Spleen (tissue), 11 donors: Measurements from ENCODE around the gene NAA35. TPM values are rescaled to one million over a fixed set of nuclear protein-coding genes. Genes with fewer than 3 reads are reported as not detected.

Source experiments
- DNase-seq: peaks from one replicate; pipeline ENCODE4 v3.0.0-alpha.2; 2020
- H3K27ac ChIP-seq, 8 donors: fragments of 200-600 bp; sonication (generic) in 7 of 8; 1 replicate in 4 of 8; 2 replicates in 4 of 8; pipeline versions ENCODE4 v1.5.0 to v1.8.0; 2016 to 2021; ENCODE audit warnings: inconsistent platforms in 4 of 8, mild to moderate bottlenecking in 4 of 8, moderate library complexity in 1 of 8
- H3K27me3 ChIP-seq, 7 donors: fragments of 200-600 bp; sonication (generic) in 6 of 7; replicated peaks in 1 of 7; 1 replicate in 4 of 7; 2 replicates in 3 of 7; pipeline versions ENCODE4 v1.5.0 to v1.8.0; 2016 to 2021; ENCODE audit warnings: inconsistent platforms in 3 of 7, mild to moderate bottlenecking in 1 of 7
- H3K36me3 ChIP-seq, 6 donors: fragments of 200-600 bp; sonication (generic) in 5 of 6; 1 replicate in 4 of 6; 2 replicates in 2 of 6; pipeline versions ENCODE4 v1.5.0 to v1.8.0; 2016 to 2021; ENCODE audit warnings: inconsistent platforms in 2 of 6
- H3K4me1 ChIP-seq, 6 donors: fragments of 200-600 bp; sonication (generic) in 5 of 6; 1 replicate in 3 of 6; 2 replicates in 3 of 6; pipeline versions ENCODE4 v1.5.0 to v1.8.0; 2016 to 2021; ENCODE audit warnings: inconsistent platforms in 3 of 6
- H3K4me3 ChIP-seq, 8 donors: fragments of 200-600 bp; sonication (generic) in 7 of 8; 1 replicate in 4 of 8; 2 replicates in 4 of 8; pipeline versions ENCODE4 v1.5.0 to v1.8.0; 2016 to 2021; ENCODE audit warnings: inconsistent platforms in 4 of 8, mild to moderate bottlenecking in 4 of 8, moderate library complexity in 2 of 8
- H3K9me3 ChIP-seq, 8 donors: fragments of 200-600 bp; sonication (generic) in 7 of 8; 1 replicate in 4 of 8; 2 replicates in 4 of 8; pipeline versions ENCODE4 v1.5.0 to v1.8.0; 2016 to 2021; ENCODE audit warnings: inconsistent platforms in 4 of 8
- POLR2A ChIP-seq, 3 donors: fragments of 450-650 bp; IDR thresholded peaks; one replicate each; pipeline ENCODE4 v1.5.1; 2017; ENCODE audit warnings: antibody characterized with exemption in 3 of 3, mild to moderate bottlenecking in 1 of 3
- POLR2AphosphoS5 ChIP-seq, 3 donors: sonication (generic); formaldehyde crosslinking; IDR thresholded peaks; one replicate each; pipeline ENCODE4 v1.5.1; 2017; ENCODE audit warnings: antibody characterized with exemption in 3 of 3
- WGBS, 5 donors: extraction: QIAGEN DNeasy Blood & Tissue Kit in 3 of 5; methylation state at CpG; one replicate each; pipeline versions ENCODE4 v1.1.5 to v1.1.7; 2013 to 2018; 5-methylcytosine and 5-hydroxymethylcytosine counted together
- intact Hi-C: fragments of 100-400 bp; cut with DNase I; formaldehyde crosslinking; loops from one replicate; pipeline ENCODE4 v1.15.0; 2023; ENCODE audit warnings: low total_unique reads
- polyA plus RNA-seq, 3 donors: library from polyadenylated mRNA; stranded (reverse); fragments of 200-250 nt; gene quantifications; one replicate each; pipeline ENCODE4 v1.2.1, GENCODE V29; 2013
- total RNA-seq, 7 donors: library from RNA; depleted of rRNA in 3 of 7; stranded (reverse); fragments of >200 nt in 3 of 7; fragmentation: NEBNext Ultra II Directional in 4 of 7; extraction: Animal tissue kit (Norgen Biotek cat#: 25700) in 4 of 7; gene quantifications; one replicate each; pipeline versions ENCODE4 v1.1.0 to v1.2.1, GENCODE V29; 2016 to 2021
- TF ChIP-seq, protein P1 (sequence below), 11 experiments: fragments of 200-600 bp in 7 of 11; fragments of 450-650 bp in 4 of 11; sonication (generic) in 4 of 11; IDR thresholded peaks in 8 of 11; conservative IDR thresholded peaks in 3 of 11; 1 replicate in 7 of 11; 2 replicates in 4 of 11; pipeline versions ENCODE4 v1.4.0 to v1.8.0; 2016 to 2021; ENCODE audit warnings: antibody characterized with exemption in 11 of 11, inconsistent platforms in 4 of 11, mild to moderate bottlenecking in 1 of 11
- donor health status: healthy with polysubstance abuse.
- donor health status: DM: no; HTN: no; CAD: no; lungs with moderate emphysema.
- donor health status: DM: no; HTN: no; CAD: no.
- donor health status: Bipolar disorder and iron deficiency.
- donor health status: healthy.
- donor health status: DM: no; HTN: no; CAD: no.
- donor health status: DM: yes; HTN: yes; CAD: no.

The NAA35 gene
- total and polyA plus RNA-seq, 10 donors: 4.2 to 23.7 (median 18.9) TPM

DNA sequence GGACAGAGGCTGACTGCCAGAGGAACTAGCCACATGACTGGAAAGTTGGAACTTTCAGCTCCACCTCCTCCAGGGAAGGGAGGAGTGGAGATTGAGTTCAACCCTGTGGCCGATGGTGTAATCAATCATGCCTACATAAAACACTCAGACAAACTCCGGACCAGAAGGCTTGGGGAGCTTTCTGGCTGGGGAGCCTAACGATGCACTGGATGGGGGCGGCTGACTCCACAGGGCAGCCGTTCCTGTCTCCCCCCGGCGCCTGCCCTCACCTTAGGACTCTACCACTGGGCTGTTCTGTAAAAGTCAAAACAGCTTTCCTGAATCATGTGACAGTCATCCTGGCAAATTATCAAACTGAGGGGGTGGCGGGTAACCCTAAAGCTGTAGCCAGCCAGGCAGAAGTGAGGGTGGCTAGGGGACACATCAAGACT is 100.4 kb downstream of the NAA35 start:
- no peak overlapping the region for H3K4me3 ChIP-seq
- no peaks in the 10 kb centered on the region for H3K9me3 ChIP-seq
- TF ChIP-seq, protein P1, sequence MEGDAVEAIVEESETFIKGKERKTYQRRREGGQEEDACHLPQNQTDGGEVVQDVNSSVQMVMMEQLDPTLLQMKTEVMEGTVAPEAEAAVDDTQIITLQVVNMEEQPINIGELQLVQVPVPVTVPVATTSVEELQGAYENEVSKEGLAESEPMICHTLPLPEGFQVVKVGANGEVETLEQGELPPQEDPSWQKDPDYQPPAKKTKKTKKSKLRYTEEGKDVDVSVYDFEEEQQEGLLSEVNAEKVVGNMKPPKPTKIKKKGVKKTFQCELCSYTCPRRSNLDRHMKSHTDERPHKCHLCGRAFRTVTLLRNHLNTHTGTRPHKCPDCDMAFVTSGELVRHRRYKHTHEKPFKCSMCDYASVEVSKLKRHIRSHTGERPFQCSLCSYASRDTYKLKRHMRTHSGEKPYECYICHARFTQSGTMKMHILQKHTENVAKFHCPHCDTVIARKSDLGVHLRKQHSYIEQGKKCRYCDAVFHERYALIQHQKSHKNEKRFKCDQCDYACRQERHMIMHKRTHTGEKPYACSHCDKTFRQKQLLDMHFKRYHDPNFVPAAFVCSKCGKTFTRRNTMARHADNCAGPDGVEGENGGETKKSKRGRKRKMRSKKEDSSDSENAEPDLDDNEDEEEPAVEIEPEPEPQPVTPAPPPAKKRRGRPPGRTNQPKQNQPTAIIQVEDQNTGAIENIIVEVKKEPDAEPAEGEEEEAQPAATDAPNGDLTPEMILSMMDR (IDR thresholded peaks at IDR 0.05 in 8 of 11, conservative IDR thresholded peaks at IDR 0.05 in 3 of 11): no peak
- TF ChIP-seq POLR2AphosphoS5 (IDR thresholded peaks at IDR 0.05) (no peak), POLR2A (IDR thresholded peaks at IDR 0.05) (no peak)
- no peaks in the 10 kb centered on the region for H3K27me3 ChIP-seq
- WGBS, 5 donors: 71 to 82% (median 76%) methylated on average over 8 of the region's 8 CpGs
- H3K27ac ChIP-seq: no peak overlapping the region
- intact Hi-C loops: no loop called here
- peaks cover 0 to 4% (median 0%) of the 10 kb centered on the region in 6 donors for H3K4me1 ChIP-seq
- H3K36me3 ChIP-seq: peaks cover 0 to 5% (median 0%) of the 10 kb centered on the region in 6 donors
- no peak for DNase-seq

DNA sequence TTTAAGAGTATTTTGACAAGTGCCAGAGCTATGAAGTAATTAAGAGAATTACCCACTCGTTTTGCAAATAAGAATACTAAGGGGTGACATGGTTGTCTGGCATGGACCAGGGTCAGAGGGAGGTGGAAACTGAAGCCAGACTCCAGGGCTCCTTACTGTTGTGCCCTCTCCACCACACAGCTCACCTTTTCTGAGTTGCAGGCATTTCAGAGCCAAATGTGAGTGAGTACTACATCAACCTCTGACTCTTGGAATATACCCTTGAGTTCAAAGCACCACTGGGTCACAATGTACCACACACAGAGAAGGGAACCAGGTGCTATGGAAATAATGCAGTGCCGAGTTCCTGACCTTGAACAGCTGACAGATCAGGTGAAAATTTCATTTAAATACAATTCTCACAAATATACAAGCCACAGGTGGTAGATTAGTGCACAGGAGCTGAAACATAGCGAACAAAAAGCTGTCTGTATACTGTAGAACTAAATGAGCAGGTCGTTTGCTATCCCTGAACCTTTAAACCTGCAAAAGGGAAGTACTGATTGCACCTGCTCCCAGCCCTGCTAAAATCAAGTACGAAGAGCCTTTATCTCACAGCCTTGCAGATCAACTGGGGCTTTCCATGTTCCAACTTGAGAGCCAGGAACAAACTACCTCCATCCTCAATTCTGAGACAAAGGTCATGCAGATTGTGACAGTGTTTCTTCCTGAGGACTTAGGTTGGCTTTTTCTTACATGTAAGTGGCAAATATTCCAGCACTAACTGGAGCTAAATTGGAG is 101.4 kb downstream of the NAA35 start:
- intact Hi-C loops: no loop called here
- H3K27ac ChIP-seq: no peak overlapping the region
- H3K27me3 ChIP-seq: no peaks in the 10 kb centered on the region
- no peak overlapping the region for H3K4me3 ChIP-seq
- DNase-seq: no peak
- H3K36me3 ChIP-seq: peaks cover 0 to 6% (median 0%) of the 10 kb centered on the region in 6 donors
- peaks cover 0 to 4% (median 0%) of the 10 kb centered on the region in 6 donors for H3K4me1 ChIP-seq
- 58 to 74% (median 69%) methylated on average over 5 of the region's 5 CpGs for WGBS, 5 donors
- H3K9me3 ChIP-seq: no peaks in the 10 kb centered on the region
- TF ChIP-seq, protein P1 (IDR thresholded peaks at IDR 0.05 in 8 of 11, conservative IDR thresholded peaks at IDR 0.05 in 3 of 11): no peak
- TF ChIP-seq POLR2AphosphoS5 (IDR thresholded peaks at IDR 0.05) (no peak), POLR2A (IDR thresholded peaks at IDR 0.05) (no peak)

DNA sequence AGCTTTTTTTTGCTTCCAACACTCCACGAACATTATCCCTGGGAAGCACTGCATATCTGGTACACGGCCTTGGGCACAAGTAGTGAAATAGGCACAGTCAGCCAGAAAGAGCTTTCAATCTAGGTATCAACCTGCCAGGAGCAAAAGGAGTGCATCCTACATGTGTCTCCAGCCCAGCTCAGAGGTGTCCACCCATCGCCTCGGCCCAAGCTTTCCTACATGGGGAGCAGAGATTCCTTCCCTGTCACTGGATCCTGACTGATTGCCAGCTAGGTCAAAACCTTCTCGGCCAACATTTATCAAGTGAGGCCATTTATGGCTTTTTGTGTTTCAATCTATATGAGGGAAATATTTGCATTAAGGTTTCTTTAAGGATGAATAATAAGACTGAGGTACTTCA is 102.6 kb downstream of the NAA35 start:
- Histone ChIP-seq H3K27me3 (no peaks in the 10 kb centered on the region), H3K4me3 (no peak overlapping the region), H3K36me3 (peaks cover 0 to 6% (median 0%) of the 10 kb centered on the region in 6 donors), H3K9me3 (no peaks in the 10 kb centered on the region), H3K4me1 (peaks cover 0 to 4% (median 0%) of the 10 kb centered on the region in 6 donors), H3K27ac (no peak overlapping the region)
- DNase-seq: no peak
- WGBS, 5 donors: 87 to 94% (median 93%) methylated on average over 5 of the region's 5 CpGs
- intact Hi-C loops: no loop called here
- no peak for TF ChIP-seq POLR2AphosphoS5 (IDR thresholded peaks at IDR 0.05)

DNA sequence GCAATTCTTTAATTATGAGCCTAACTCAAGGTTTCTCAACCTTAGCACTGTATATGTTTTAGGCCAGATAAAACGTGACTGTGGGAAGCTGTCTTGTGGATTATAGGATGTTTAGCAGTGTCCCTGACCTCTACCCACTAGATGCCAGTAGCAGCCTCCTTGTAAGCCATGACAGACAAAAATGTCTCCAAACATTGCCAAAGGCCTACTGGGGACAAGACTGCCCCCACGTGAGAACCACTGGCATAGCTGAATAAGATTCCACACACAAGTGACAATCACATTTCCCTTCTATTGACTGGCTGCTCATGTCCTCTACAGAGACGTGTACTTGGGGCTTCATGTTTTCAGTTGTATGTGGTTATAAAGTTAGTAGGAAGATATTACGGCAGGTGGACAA is 103.1 kb downstream of the NAA35 start:
- Histone ChIP-seq H3K9me3 (no peaks in the 10 kb centered on the region), H3K4me3 (no peak overlapping the region), H3K27me3 (no peaks in the 10 kb centered on the region), H3K36me3 (peaks cover 0 to 6% (median 0%) of the 10 kb centered on the region in 6 donors), H3K27ac (no peak overlapping the region), H3K4me1 (peaks cover 0 to 4% (median 0%) of the 10 kb centered on the region in 6 donors)
- TF ChIP-seq, protein P1 (IDR thresholded peaks at IDR 0.05 in 8 of 11, conservative IDR thresholded peaks at IDR 0.05 in 3 of 11): no peak
- TF ChIP-seq POLR2AphosphoS5 (IDR thresholded peaks at IDR 0.05) (no peak), POLR2A (IDR thresholded peaks at IDR 0.05) (no peak)
- WGBS, 5 donors: 72 to 88% (median 82%) methylated on average over 4 of the region's 4 CpGs
- intact Hi-C loops: no loop called here
- no peak for DNase-seq
